ENCODE measurements around the gene EFCAB7.

DNA sequence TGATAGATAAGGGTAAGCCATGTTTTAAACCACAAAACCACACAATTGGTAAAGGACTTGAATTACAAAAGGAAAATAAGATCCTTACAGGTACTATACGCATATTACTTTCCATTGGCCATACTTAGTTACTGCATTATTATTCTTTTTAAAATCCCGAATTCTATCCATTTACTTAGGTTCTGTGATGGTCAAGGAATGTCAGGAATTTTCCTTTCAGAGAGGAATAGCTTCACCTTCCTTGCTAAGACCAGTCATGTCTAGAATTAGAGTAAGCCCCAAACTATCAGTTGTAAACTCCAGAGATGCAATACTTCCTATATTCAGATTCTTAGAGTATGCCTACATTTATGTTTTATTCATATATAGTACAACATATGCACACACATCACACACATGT, 13.7 kb downstream of the EFCAB7 start:
- TF ChIP-seq ZNF121 (CRISPR knock-in tag; IDR thresholded peaks at IDR 0.05): no peak
- TF ChIP-seq, protein P1, sequence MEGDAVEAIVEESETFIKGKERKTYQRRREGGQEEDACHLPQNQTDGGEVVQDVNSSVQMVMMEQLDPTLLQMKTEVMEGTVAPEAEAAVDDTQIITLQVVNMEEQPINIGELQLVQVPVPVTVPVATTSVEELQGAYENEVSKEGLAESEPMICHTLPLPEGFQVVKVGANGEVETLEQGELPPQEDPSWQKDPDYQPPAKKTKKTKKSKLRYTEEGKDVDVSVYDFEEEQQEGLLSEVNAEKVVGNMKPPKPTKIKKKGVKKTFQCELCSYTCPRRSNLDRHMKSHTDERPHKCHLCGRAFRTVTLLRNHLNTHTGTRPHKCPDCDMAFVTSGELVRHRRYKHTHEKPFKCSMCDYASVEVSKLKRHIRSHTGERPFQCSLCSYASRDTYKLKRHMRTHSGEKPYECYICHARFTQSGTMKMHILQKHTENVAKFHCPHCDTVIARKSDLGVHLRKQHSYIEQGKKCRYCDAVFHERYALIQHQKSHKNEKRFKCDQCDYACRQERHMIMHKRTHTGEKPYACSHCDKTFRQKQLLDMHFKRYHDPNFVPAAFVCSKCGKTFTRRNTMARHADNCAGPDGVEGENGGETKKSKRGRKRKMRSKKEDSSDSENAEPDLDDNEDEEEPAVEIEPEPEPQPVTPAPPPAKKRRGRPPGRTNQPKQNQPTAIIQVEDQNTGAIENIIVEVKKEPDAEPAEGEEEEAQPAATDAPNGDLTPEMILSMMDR (IDR thresholded peaks at IDR 0.05): no peak
- no peak for TF ChIP-seq MAX (CRISPR knock-in tag; IDR thresholded peaks at IDR 0.05)
- no peak for TF ChIP-seq USF2 (CRISPR knock-in tag; IDR thresholded peaks at IDR 0.05)
- TF ChIP-seq KAT7 (CRISPR knock-in tag; IDR thresholded peaks at IDR 0.05; ENCODE audit: borderline replicate concordance): no peak
- TF ChIP-seq ZNF232 (CRISPR knock-in tag; IDR thresholded peaks at IDR 0.05): no peak
- TF ChIP-seq, protein P2, sequence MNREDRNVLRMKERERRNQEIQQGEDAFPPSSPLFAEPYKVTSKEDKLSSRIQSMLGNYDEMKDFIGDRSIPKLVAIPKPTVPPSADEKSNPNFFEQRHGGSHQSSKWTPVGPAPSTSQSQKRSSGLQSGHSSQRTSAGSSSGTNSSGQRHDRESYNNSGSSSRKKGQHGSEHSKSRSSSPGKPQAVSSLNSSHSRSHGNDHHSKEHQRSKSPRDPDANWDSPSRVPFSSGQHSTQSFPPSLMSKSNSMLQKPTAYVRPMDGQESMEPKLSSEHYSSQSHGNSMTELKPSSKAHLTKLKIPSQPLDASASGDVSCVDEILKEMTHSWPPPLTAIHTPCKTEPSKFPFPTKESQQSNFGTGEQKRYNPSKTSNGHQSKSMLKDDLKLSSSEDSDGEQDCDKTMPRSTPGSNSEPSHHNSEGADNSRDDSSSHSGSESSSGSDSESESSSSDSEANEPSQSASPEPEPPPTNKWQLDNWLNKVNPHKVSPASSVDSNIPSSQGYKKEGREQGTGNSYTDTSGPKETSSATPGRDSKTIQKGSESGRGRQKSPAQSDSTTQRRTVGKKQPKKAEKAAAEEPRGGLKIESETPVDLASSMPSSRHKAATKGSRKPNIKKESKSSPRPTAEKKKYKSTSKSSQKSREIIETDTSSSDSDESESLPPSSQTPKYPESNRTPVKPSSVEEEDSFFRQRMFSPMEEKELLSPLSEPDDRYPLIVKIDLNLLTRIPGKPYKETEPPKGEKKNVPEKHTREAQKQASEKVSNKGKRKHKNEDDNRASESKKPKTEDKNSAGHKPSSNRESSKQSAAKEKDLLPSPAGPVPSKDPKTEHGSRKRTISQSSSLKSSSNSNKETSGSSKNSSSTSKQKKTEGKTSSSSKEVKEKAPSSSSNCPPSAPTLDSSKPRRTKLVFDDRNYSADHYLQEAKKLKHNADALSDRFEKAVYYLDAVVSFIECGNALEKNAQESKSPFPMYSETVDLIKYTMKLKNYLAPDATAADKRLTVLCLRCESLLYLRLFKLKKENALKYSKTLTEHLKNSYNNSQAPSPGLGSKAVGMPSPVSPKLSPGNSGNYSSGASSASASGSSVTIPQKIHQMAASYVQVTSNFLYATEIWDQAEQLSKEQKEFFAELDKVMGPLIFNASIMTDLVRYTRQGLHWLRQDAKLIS (CRISPR knock-in tag; IDR thresholded peaks at IDR 0.05; ENCODE audit: borderline replicate concordance): no peak
- TF ChIP-seq ELF4 (CRISPR knock-in tag; IDR thresholded peaks at IDR 0.05; ENCODE audit: low read depth): no peak
